Measurements from ENCODE around the gene XPO6.
A peak's percentile ranks its signal among the peaks of the same experiment; 100 is the strongest.
"Not testable (repeated sequence)": the region's sequence is repeated elsewhere in the genome, so short reads cannot be mapped to it uniquely, and the experiment has no call there.

XPO6 gene

GRCh38 chr16:28211758-28212531 lies at the start of gene XPO6:
Gene XPO6, minus strand, starts transcription at chr16:28211965. Its CDS starts 597 bp downstream, at chr16:28211368.
- DNase-seq (ENCODE audit: low read depth, low spot score) = peak; percentile 96

GRCh38 chr16:28260193-28260592 lies 48.4 kb upstream of the XPO6 start:
- no peak for DNase-seq (ENCODE audit: low read depth, low spot score)

GRCh38 chr16:28259781-28260150 lies 48.0 kb upstream of the XPO6 start:
- no peak for DNase-seq (ENCODE audit: low read depth, low spot score)

- DNase-seq (ENCODE audit: low read depth, low spot score) = no peak
Observed at GRCh38 chr16:28259091-28259780, 47.5 kb upstream of the XPO6 start.

GRCh38 chr16:28258567-28258966 lies 46.8 kb upstream of the XPO6 start:
- no peak for DNase-seq (ENCODE audit: low read depth, low spot score)

- no peak for DNase-seq (ENCODE audit: low read depth, low spot score)
Observed at GRCh38 chr16:28257256-28257655, 45.5 kb upstream of the XPO6 start.

- no peak for DNase-seq (ENCODE audit: low read depth, low spot score)
Observed at GRCh38 chr16:28255838-28256237, 44.1 kb upstream of the XPO6 start.

- no peak for DNase-seq (ENCODE audit: low read depth, low spot score)
Observed at GRCh38 chr16:28254158-28254557, 42.4 kb upstream of the XPO6 start.

GRCh38 chr16:28250999-28251398 lies 39.2 kb upstream of the XPO6 start:
- no peak for DNase-seq (ENCODE audit: low read depth, low spot score)

GRCh38 chr16:28249483-28249882 lies 37.7 kb upstream of the XPO6 start:
- not testable (repeated sequence) for DNase-seq (ENCODE audit: low read depth, low spot score)

- DNase-seq (ENCODE audit: low read depth, low spot score) = no peak
Observed at GRCh38 chr16:28241924-28242323, 30.2 kb upstream of the XPO6 start.

GRCh38 chr16:28237754-28238357 lies 26.1 kb upstream of the XPO6 start:
- no peak for DNase-seq (ENCODE audit: low read depth, low spot score)

GRCh38 chr16:28231763-28232162 lies 20.0 kb upstream of the XPO6 start:
- DNase-seq (ENCODE audit: low read depth, low spot score) = no peak

GRCh38 chr16:28223909-28224308 lies 12.1 kb upstream of the XPO6 start:
- not testable (repeated sequence) for DNase-seq (ENCODE audit: low read depth, low spot score)

- DNase-seq (ENCODE audit: low read depth, low spot score) = not testable (repeated sequence)
Observed at GRCh38 chr16:28219777-28220176, 8.0 kb upstream of the XPO6 start.

GRCh38 chr16:28219282-28219681 lies 7.5 kb upstream of the XPO6 start:
- no peak for DNase-seq (ENCODE audit: low read depth, low spot score)

- DNase-seq (ENCODE audit: low read depth, low spot score) = peak; percentile 17
Observed at GRCh38 chr16:28218109-28218508, 6.3 kb upstream of the XPO6 start.

- no peak for DNase-seq (ENCODE audit: low read depth, low spot score)
Observed at GRCh38 chr16:28217326-28217725, 5.6 kb upstream of the XPO6 start.

GRCh38 chr16:28213396-28213795 lies 1.6 kb upstream of the XPO6 start:
- no peak for DNase-seq (ENCODE audit: low read depth, low spot score)

- no peak for DNase-seq (ENCODE audit: low read depth, low spot score)
Observed at GRCh38 chr16:28212532-28212873, 738 bp upstream of the XPO6 start.

- DNase-seq (ENCODE audit: low read depth, low spot score) = peak; percentile 50
Observed at GRCh38 chr16:28210979-28211588, 681 bp downstream of the XPO6 start.

GRCh38 chr16:28210264-28210663 lies 1.5 kb downstream of the XPO6 start:
- DNase-seq (ENCODE audit: low read depth, low spot score) = no peak
